GM21619 (cell line): Measurements from ENCODE around the gene EIF2D.
A peak's percentile ranks its signal among the peaks of the same experiment; 100 is the strongest.
"Not testable (repeated sequence)": the region's sequence is repeated elsewhere in the genome, so short reads cannot be mapped to it uniquely, and the experiment has no call there.

Experiments
- ATAC-seq: cut with Tn5 transposase; IDR thresholded peaks from one replicate; pipeline ENCODE4 v1.9.1; 2021; ENCODE audit not compliant: unreplicated experiment

The EIF2D gene

GRCh38 chr1:206636671-206637070 lies 24.4 kb upstream of the EIF2D start:
- ATAC-seq: no peak

DNA sequence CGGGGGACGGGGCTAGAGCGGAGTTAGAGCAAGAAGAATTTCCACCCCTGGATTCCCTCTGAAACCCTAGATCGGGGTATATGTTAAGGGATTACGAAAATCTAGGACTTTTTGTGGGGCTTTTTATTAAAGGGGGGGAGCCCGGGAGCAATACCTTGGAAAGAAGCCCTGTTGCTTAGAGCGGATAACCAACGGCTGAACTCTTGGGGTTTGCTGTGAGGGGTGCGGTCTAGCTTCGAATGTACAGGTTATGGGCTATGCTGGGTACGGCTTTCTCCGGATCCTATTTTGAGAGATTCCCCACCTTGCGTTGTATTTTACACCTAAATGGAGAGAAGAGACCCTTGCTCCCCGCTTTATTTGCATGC lies 23.7 kb upstream of the EIF2D start:
- no peak for ATAC-seq

- ATAC-seq: peak; percentile 89
Measured at GRCh38 chr1:206635080-206635977, 23.1 kb upstream of the EIF2D start, which contains the start of gene DYRK3. Gene DYRK3 (plus strand): TSS chr1:206635536. CDS start chr1:206635704, 168 bp downstream.

GRCh38 chr1:206634365-206635079 lies 22.3 kb upstream of the EIF2D start:
- no peak for ATAC-seq

- no peak for ATAC-seq
Measured at GRCh38 chr1:206633708-206634121, 21.4 kb upstream of the EIF2D start.

DNA sequence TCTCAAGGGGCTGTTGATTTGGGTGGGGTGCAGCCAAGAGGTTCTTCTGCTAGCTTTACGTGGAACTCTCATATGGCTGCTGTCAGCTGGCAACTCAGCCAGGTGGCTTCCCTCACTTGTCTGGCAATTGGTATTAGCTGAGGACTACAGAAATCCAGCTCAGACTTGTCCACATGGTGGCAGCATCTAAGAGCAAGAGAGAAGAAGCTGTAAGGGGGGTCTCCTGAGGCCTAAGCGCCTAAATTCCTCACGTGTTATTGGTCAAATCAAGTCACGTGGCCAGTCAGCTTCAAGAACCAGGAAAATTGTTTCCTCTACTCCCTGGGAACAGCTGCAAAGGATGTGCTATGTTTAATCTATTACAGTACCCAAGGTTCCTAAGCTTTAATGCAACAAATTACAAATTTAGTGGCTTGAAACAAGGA lies 18.8 kb upstream of the EIF2D start:
- no peak for ATAC-seq

GRCh38 chr1:206628916-206629315 lies 16.7 kb upstream of the EIF2D start:
- ATAC-seq: no peak

DNA sequence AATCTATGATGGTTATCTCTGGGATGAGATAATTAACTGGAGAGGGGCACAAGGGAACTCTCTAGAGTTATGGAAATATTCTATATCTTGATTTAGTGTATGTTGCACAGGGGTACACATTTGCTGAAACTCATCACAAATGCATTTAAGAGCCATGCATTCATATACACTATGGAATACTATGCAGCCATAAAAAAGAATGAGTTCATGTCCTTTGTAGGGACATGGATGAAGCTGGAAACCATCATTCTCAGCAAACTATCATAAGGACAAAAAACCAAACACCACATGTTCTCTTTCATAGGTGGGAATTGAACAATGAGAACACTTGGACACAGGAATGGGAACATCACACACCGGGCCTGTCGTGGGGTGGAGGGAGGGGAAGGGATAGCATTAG lies 14.1 kb upstream of the EIF2D start:
- ATAC-seq: not testable (repeated sequence)

DNA sequence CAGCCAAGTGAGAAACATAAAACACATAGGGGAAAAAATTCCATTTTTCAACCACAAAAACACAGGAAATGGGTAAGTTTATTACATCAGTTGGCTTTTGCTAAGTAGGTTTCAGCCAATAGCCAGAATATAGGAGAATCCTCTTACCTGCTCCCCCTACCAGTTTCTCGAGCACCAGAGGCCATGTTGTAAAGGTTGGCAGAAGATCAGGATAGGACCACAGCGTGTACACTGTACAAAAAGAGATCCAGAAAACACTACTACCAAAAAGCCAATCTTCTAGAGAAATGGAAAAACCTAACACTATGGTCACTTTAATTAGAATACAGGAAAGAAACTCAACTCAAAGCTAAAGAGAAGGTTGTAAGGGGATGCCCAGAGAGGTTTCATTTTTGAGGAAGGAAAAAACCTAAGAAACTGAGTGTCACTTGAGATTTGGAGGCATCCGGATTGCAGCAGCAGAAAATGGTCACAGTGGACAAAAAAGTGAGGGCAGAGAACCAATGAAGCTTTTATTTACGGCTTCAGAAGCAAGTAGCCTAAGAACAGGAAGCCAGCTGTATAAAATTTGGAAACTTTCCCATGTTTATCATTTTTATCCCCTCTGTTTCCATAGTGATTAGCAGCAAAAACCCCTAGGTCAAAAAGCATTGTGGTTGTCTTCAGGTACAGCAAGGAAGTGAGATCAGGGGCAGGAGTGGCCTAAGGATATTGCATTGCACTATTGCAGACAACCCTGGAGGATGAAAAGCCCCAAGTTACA lies 2.9 kb downstream of the EIF2D start:
- no peak for ATAC-seq

DNA sequence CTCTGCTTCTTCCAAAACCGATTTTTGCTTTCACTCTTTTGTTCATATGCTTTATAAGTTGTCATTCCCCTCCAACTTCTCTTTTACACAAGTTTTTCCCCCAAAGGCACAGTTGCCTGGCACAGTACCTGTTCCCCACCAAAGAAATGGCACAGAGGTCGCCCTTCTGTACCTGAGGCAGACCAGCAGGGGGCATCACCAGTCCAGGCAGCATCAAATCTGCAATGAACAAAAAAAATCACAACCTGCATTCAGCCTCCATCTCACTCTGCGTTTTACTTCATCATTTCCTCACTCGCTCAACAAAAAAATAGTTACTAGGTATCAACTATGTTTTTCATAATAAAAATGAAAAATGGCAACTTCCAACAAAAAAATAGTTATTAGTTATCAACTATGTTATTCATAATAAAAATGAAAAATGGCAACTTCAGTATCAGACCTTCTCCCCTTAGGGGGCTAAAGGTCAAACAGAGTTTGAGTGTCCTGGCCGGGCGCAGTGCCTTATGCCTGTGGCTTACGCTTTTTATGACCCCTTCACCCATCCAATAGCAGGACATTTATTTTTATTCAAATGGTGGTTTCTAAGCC lies 4.1 kb downstream of the EIF2D start:
- ATAC-seq: no peak

DNA sequence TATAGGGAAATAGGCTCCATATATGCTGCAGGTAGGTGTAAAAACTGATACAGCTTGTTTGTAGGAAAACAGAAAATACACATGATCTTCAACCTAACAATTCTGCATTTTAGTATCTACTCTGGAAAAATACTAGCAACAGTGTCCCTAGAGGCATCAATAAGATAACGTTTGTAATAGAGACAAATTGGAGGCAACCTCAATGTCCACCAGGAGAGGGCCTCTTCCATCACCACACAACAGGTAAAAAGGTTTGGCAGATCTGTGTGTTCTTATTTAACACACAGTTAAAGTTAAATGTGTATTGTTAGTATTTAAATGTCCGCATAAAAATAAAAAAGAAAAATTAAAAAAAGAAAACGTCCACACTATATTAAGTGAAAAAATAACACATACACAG lies 5.4 kb downstream of the EIF2D start:
- ATAC-seq: no peak

- ATAC-seq: no peak
Measured at GRCh38 chr1:206604861-206605260, 7.4 kb downstream of the EIF2D start.

- no peak for ATAC-seq
Measured at GRCh38 chr1:206600527-206600926, 11.7 kb downstream of the EIF2D start.

DNA sequence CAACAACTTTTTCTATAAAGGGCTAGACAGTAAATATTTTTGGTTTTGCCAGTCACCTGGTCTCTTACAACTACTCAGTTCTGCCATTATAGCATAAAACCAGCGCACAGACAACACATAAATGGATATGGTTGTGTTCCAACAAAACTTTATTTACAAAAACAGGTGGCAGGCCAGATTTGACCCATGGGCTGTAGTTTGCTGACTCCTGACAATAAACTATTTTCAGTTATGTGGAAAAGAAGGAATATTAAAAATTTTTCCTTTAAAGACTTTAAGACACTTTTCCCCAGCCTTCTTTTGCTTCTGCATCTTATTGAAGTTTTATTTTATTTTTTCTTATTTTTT lies 16.0 kb downstream of the EIF2D start:
- no peak for ATAC-seq

GRCh38 chr1:206595581-206596318 lies 16.5 kb downstream of the EIF2D start:
- no peak for ATAC-seq

DNA sequence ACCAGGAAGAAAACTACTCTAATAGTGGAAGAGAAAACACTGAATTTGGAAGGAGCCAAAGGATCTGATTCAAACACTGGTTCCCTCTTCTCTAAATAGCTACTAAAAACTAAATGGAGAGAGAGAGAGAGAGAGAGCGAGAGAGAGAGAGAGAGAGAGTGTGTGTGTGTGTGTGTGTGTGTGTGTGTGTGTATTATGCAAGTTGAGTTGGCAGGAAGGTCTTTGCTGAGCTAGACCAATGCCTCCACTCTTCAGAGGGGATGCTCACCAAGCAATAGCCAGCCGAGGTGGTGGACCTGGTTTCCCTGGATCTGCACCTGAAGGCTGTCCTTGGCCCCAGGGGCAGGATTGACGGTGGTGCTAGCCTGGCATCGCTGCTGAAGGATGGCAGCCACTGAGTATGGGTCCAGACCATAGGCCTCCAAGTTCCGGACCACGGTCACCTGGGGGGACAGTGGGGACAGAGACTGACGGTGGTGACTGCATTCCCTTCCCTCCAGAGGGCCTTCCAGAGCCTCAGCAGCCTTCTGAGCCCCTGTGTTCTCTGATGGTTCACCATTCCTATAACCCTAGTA lies 18.8 kb downstream of the EIF2D start:
- no peak for ATAC-seq

- ATAC-seq: no peak
Measured at GRCh38 chr1:206591696-206592095, 20.6 kb downstream of the EIF2D start.

- no peak for ATAC-seq
Measured at GRCh38 chr1:206591226-206591625, 21.0 kb downstream of the EIF2D start.

GRCh38 chr1:206590025-206590758 lies 22.1 kb downstream of the EIF2D start:
- no peak for ATAC-seq
